CD14-positive monocyte (primary cell): ENCODE results near the gene GDA. TPM values are rescaled to one million over a fixed set of nuclear protein-coding genes. Genes with fewer than 3 reads are reported as not detected.

Source experiments
- DNase-seq, 3 donors: peaks; one replicate each; pipeline ENCODE4 v3.0.0-alpha.2; 2011 to 2022
- H2AFZ ChIP-seq: 2 replicates; pipeline ENCODE4 v1.6.0; 2012; ENCODE audit warnings: mild to moderate bottlenecking, low read depth, low read length, inconsistent platforms; ENCODE audit not compliant: insufficient read depth, poor library complexity, severe bottlenecking
- H3K27ac ChIP-seq, 2 donors: 1 replicate in 1 of 2; 2 replicates in 1 of 2; pipeline ENCODE4 v1.5.1; 2012 to 2013; ENCODE audit warnings: low read length in 2 of 2, control low read depth in 1 of 2, inconsistent platforms in 1 of 2, low read depth in 1 of 2, mild to moderate bottlenecking in 1 of 2
- H3K27me3 ChIP-seq, 2 donors: one replicate each; pipeline versions ENCODE4 v1.6.0 to v1.6.1; 2011 to 2013; ENCODE audit warnings: low read length in 2 of 2; ENCODE audit not compliant: control insufficient read depth in 2 of 2, insufficient read depth in 2 of 2
- H3K36me3 ChIP-seq, 2 donors: replicated peaks in 1 of 2; 1 replicate in 1 of 2; 2 replicates in 1 of 2; pipeline versions ENCODE4 v1.5.1 to v1.6.1; 2012 to 2013; ENCODE audit warnings: low read length in 2 of 2, control low read depth in 1 of 2, inconsistent platforms in 1 of 2, mild to moderate bottlenecking in 1 of 2; ENCODE audit not compliant: insufficient read depth in 2 of 2, control insufficient read depth in 1 of 2
- H3K4me1 ChIP-seq, 2 donors: 1 replicate in 1 of 2; 2 replicates in 1 of 2; pipeline versions ENCODE4 v1.5.1 to v1.6.1; 2012 to 2013; ENCODE audit warnings: low read length in 2 of 2, control low read depth in 1 of 2, inconsistent platforms in 1 of 2, mild to moderate bottlenecking in 1 of 2, moderate library complexity in 1 of 2; ENCODE audit not compliant: insufficient read depth in 2 of 2, control insufficient read depth in 1 of 2
- H3K4me2 ChIP-seq: replicated peaks from 2 replicates; pipeline ENCODE3; 2012; ENCODE audit warnings: low read length, moderate library complexity, mild to moderate bottlenecking; ENCODE audit not compliant: poor library complexity, severe bottlenecking; ENCODE audit errors: extremely low read depth
- H3K4me3 ChIP-seq, 3 experiments: fragments of 200-600 bp in 1 of 3; sonication (generic) in 1 of 3; replicated peaks in 1 of 3; 1 replicate in 2 of 3; 2 replicates in 1 of 3; pipeline ENCODE4 v1.5.1; 2011 to 2013; ENCODE audit warnings: low read length in 3 of 3, mild to moderate bottlenecking in 3 of 3, control low read depth in 2 of 3, low read depth in 2 of 3, inconsistent platforms in 1 of 3, moderate library complexity in 1 of 3
- H3K79me2 ChIP-seq: 2 replicates; pipeline ENCODE4 v1.6.0; 2012; ENCODE audit warnings: mild to moderate bottlenecking, control low read depth, inconsistent platforms, low read length, moderate library complexity; ENCODE audit not compliant: insufficient read depth
- H3K9ac ChIP-seq: 2 replicates; pipeline ENCODE4 v1.6.0; 2017; ENCODE audit warnings: low read length, mild to moderate bottlenecking; ENCODE audit not compliant: insufficient read depth, poor library complexity, severe bottlenecking
- H3K9me3 ChIP-seq, 2 donors: replicated peaks in 1 of 2; 1 replicate in 1 of 2; 2 replicates in 1 of 2; pipeline versions ENCODE4 v1.5.1 to v1.6.1; 2012 to 2013; ENCODE audit warnings: low read length in 2 of 2, control low read depth in 1 of 2; ENCODE audit not compliant: control insufficient read depth in 1 of 2, insufficient read depth in 1 of 2
- H4K20me1 ChIP-seq: 2 replicates; pipeline ENCODE4 v1.6.0; 2012; ENCODE audit warnings: mild to moderate bottlenecking, low read length, control low read depth, moderate library complexity; ENCODE audit not compliant: insufficient read depth
- H3K27ac Mint-ChIP-seq, 7 donors: one replicate each; pipeline ENCODE4 v1.8.0; 2020; ENCODE audit warnings: mild to moderate bottlenecking in 7 of 7, mixed read lengths in 7 of 7, moderate library complexity in 6 of 7, inconsistent platforms in 2 of 7
- H3K27me3 Mint-ChIP-seq, 3 donors: one replicate each; pipeline ENCODE4 v1.8.0; 2021 to 2022; ENCODE audit warnings: low read depth in 3 of 3, mild to moderate bottlenecking in 3 of 3, mixed read lengths in 3 of 3, moderate library complexity in 3 of 3, inconsistent platforms in 1 of 3
- H3K36me3 Mint-ChIP-seq, 2 donors: one replicate each; pipeline ENCODE4 v1.8.0; 2020; ENCODE audit warnings: mixed read lengths in 2 of 2, inconsistent platforms in 1 of 2, mild to moderate bottlenecking in 1 of 2
- H3K4me1 Mint-ChIP-seq: one replicate; pipeline ENCODE4 v1.8.0; 2020; ENCODE audit warnings: mild to moderate bottlenecking, mixed read lengths
- H3K4me3 Mint-ChIP-seq, 2 donors: one replicate each; pipeline ENCODE4 v1.8.0; 2020; ENCODE audit warnings: mild to moderate bottlenecking in 2 of 2, mixed read lengths in 2 of 2, moderate library complexity in 1 of 2
- H3K9me3 Mint-ChIP-seq, 7 donors: one replicate each; pipeline ENCODE4 v1.8.0; 2020 to 2022; ENCODE audit warnings: mixed read lengths in 7 of 7, mild to moderate bottlenecking in 6 of 7, moderate library complexity in 6 of 7, inconsistent platforms in 2 of 7
- WGBS: methylation state at CpG from one replicate; pipeline ENCODE4 v1.1.5; 2013; ENCODE audit warnings: missing lambda C conversion rate; ENCODE audit not compliant: insufficient coverage; 5-methylcytosine and 5-hydroxymethylcytosine counted together
- intact Hi-C, 2 donors: fragments of 100-400 bp; cut with micrococcal nuclease; formaldehyde crosslinking; loops; one replicate each; pipeline versions ENCODE4 v1.15.0 to v1.15.1; 2023
- polyA plus RNA-seq, 3 donors: library from polyadenylated mRNA; depleted of rRNA in 1 of 3; unstranded in 2 of 3; stranded (reverse) in 1 of 3; fragments of 300-500 nt in 2 of 3; fragments of >200 nt in 1 of 3; fragmentation: Illumina TruSeq in 2 of 3; gene quantifications; 1 replicate in 2 of 3; 2 replicates in 1 of 3; pipeline ENCODE4 v1.2.3, GENCODE V29; 2012 to 2021
- TF ChIP-seq, protein P1 (sequence below): fragments of 200-600 bp; IDR thresholded peaks from one replicate; pipeline ENCODE4 v1.8.0; 2022; ENCODE audit warnings: antibody characterized with exemption, mild to moderate bottlenecking

GDA gene
- polyA plus RNA-seq, 3 donors = not detected

DNA sequence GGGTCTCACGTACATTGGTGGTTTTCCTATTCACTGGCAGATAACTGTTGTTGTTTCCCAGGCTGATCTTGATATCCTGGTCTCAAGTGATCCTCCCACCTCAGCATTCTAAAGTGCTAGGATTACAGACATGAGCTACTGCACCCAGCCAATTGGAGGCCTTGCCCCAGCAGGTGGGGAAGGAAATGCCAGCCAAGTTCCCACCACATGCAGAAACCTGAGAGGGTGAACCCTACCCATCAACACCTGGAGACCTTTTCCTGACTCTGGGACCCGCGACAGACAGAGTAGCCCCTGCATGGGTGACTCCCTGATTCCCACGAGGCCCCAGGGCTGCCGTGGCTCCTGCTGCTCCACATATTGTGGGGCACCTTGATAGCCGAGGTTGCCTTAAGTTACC is 107.7 kb downstream of the GDA start:
- Mint-ChIP-seq H3K36me3 (no peaks in the 10 kb centered on the region), H3K9me3 (peaks cover 0 to 5% (median 3%) of the 10 kb centered on the region in 7 donors), H3K27ac (no peak overlapping the region), H3K4me1 (peaks cover 3% of the 10 kb centered on the region), H3K4me3 (no peak overlapping the region), H3K27me3 (peaks cover 2 to 9% (median 3%) of the 10 kb centered on the region in 3 donors)
- intact Hi-C loops = no loop called here
- Histone ChIP-seq H3K27ac (no peak overlapping the region), H3K27me3 (peaks cover 0 to 2% of the 10 kb centered on the region in 2 donors), H3K79me2 (no peaks in the 10 kb centered on the region), H3K4me2 (no peak overlapping the region), H4K20me1 (no peaks in the 10 kb centered on the region), H3K4me3 (no peak overlapping the region), H3K36me3 (no peaks in the 10 kb centered on the region), H2AFZ (no peak overlapping the region), H3K4me1 (no peaks in the 10 kb centered on the region), H3K9me3 (no peaks in the 10 kb centered on the region), H3K9ac (no peak overlapping the region)
- DNase-seq = no peak
- TF ChIP-seq, protein P1, sequence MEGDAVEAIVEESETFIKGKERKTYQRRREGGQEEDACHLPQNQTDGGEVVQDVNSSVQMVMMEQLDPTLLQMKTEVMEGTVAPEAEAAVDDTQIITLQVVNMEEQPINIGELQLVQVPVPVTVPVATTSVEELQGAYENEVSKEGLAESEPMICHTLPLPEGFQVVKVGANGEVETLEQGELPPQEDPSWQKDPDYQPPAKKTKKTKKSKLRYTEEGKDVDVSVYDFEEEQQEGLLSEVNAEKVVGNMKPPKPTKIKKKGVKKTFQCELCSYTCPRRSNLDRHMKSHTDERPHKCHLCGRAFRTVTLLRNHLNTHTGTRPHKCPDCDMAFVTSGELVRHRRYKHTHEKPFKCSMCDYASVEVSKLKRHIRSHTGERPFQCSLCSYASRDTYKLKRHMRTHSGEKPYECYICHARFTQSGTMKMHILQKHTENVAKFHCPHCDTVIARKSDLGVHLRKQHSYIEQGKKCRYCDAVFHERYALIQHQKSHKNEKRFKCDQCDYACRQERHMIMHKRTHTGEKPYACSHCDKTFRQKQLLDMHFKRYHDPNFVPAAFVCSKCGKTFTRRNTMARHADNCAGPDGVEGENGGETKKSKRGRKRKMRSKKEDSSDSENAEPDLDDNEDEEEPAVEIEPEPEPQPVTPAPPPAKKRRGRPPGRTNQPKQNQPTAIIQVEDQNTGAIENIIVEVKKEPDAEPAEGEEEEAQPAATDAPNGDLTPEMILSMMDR = no peak
- WGBS = 88% methylated on average over 5 of the region's 6 CpGs

DNA sequence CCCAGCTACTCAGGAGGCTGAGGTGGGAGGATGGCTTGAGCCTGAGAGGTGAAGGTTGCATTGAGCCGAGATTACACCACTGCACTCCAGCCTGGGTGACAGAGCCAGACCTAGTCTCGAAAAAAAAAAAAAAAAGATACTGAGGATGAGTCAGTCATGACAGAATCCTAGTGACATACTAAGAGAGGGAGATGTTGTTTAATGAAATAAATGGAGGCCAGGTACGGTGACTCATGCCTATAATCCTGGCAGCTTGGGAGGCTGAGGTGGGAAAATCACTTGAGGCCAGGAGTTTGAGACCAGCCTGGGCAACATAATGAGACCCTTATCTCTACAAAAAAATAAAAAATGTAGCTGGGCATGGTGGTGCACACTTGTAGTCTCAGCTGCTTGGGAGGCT is 108.6 kb downstream of the GDA start:
- TF ChIP-seq, protein P1 = no peak
- Mint-ChIP-seq H3K27ac (peak overlapping the region in 1 of 7 donors; percentile 23), H3K4me1 (peaks cover 3% of the 10 kb centered on the region), H3K9me3 (peaks cover 0 to 5% (median 3%) of the 10 kb centered on the region in 7 donors), H3K4me3 (no peak overlapping the region), H3K27me3 (peaks cover 2 to 9% (median 3%) of the 10 kb centered on the region in 3 donors), H3K36me3 (no peaks in the 10 kb centered on the region)
- no peaks in the 10 kb centered on the region for H3K36me3 ChIP-seq
- H3K4me2 ChIP-seq = no peak overlapping the region
- no peak overlapping the region for H3K9ac ChIP-seq
- no peak for DNase-seq
- no peaks in the 10 kb centered on the region for H3K9me3 ChIP-seq
- intact Hi-C loops = no loop called here
- no peaks in the 10 kb centered on the region for H3K4me1 ChIP-seq
- no peak overlapping the region for H2AFZ ChIP-seq
- H3K79me2 ChIP-seq = no peaks in the 10 kb centered on the region
- peaks cover 0 to 2% of the 10 kb centered on the region in 2 donors for H3K27me3 ChIP-seq
- no peak overlapping the region for H3K27ac ChIP-seq
- H4K20me1 ChIP-seq = no peaks in the 10 kb centered on the region
- H3K4me3 ChIP-seq = no peak overlapping the region
- WGBS = 86% methylated on average over 2 of the region's 3 CpGs
